KMS-11 (cell line): Measurements from ENCODE around the gene METTL21C.

Source experiments
- H2AFZ ChIP-seq: fragments of 200-600 bp; sonication (generic); 2 replicates; pipeline ENCODE4 v1.6.1; 2016; ENCODE audit warnings: antibody characterized with exemption, mixed run types, low read depth
- H3K27ac ChIP-seq: fragments of 200-600 bp; sonication (generic); 2 replicates; pipeline ENCODE4 v1.6.1; 2016; ENCODE audit warnings: mild to moderate bottlenecking, mixed run types
- H3K27me3 ChIP-seq: fragments of 200-600 bp; sonication (generic); 2 replicates; pipeline ENCODE4 v1.6.1; 2017; ENCODE audit warnings: mild to moderate bottlenecking, low read depth, mixed run types, moderate library complexity; ENCODE audit not compliant: insufficient read depth
- H3K36me3 ChIP-seq: fragments of 200-600 bp; sonication (generic); 2 replicates; pipeline ENCODE4 v1.6.1; 2017; ENCODE audit warnings: mild to moderate bottlenecking, mixed run types; ENCODE audit not compliant: insufficient read depth
- H3K4me1 ChIP-seq: fragments of 200-600 bp; sonication (generic); 2 replicates; pipeline ENCODE4 v1.6.1; 2016; ENCODE audit warnings: mild to moderate bottlenecking, low read depth, mixed run types; ENCODE audit not compliant: poor library complexity, severe bottlenecking
- H3K4me2 ChIP-seq: fragments of 200-600 bp; sonication (generic); 2 replicates; pipeline ENCODE4 v1.7.0; 2016; ENCODE audit warnings: mild to moderate bottlenecking, mixed run types
- H3K4me3 ChIP-seq: fragments of 200-600 bp; sonication (generic); IDR thresholded peaks from 2 replicates; pipeline ENCODE4 v1.6.1; 2017; ENCODE audit warnings: low read depth, low read length, mixed read lengths; ENCODE audit not compliant: insufficient read depth
- H3K79me2 ChIP-seq: fragments of 200-600 bp; sonication (generic); 2 replicates; pipeline ENCODE4 v1.6.1; 2016; ENCODE audit warnings: low read depth, mixed run types; ENCODE audit not compliant: insufficient read depth
- H3K9ac ChIP-seq: fragments of 200-600 bp; sonication (generic); 2 replicates; pipeline ENCODE4 v1.6.1; 2016; ENCODE audit warnings: mild to moderate bottlenecking, mixed run types
- H4K20me1 ChIP-seq: fragments of 200-600 bp; sonication (generic); 2 replicates; pipeline ENCODE4 v1.6.1; 2016; ENCODE audit warnings: mild to moderate bottlenecking, mixed run types; ENCODE audit not compliant: insufficient read depth
- TF ChIP-seq, protein P1 (sequence below): fragments of 200-600 bp; sonication (generic); conservative IDR thresholded peaks from 2 replicates; pipeline ENCODE4 v1.6.1; 2017; ENCODE audit warnings: low read depth, mild to moderate bottlenecking, antibody characterized with exemption, low read length, moderate library complexity, mixed read lengths

The METTL21C gene

DNA sequence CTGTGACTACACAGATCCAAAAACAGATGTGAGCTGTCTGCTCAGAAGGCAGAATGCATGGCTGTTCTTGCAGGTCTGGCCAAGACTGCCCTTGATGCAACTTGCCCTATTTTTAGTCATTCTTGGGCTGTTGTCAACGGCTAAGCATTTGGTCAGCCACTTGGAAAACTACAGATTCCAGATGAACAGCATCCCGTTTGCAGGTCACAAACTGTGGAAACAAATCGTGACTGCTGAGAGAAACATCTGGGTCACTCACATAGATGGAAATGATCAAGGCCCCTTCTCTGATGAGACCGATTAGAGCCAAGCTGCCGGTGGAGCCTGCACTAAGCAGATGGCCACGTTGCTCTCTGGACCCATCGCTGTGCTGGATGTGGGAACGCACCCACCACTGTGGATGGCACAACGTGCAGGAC is 15.4 kb upstream of the METTL21C start:
- Histone ChIP-seq H3K4me1 (no peaks in the 10 kb centered on the region), H3K4me3 (no peak overlapping the region), H3K36me3 (no peaks in the 10 kb centered on the region), H4K20me1 (no peaks in the 10 kb centered on the region), H3K27ac (no peak overlapping the region), H3K27me3 (no peaks in the 10 kb centered on the region), H3K9ac (no peak overlapping the region), H2AFZ (no peak overlapping the region), H3K79me2 (no peaks in the 10 kb centered on the region), H3K4me2 (no peak overlapping the region)
- TF ChIP-seq, protein P1, sequence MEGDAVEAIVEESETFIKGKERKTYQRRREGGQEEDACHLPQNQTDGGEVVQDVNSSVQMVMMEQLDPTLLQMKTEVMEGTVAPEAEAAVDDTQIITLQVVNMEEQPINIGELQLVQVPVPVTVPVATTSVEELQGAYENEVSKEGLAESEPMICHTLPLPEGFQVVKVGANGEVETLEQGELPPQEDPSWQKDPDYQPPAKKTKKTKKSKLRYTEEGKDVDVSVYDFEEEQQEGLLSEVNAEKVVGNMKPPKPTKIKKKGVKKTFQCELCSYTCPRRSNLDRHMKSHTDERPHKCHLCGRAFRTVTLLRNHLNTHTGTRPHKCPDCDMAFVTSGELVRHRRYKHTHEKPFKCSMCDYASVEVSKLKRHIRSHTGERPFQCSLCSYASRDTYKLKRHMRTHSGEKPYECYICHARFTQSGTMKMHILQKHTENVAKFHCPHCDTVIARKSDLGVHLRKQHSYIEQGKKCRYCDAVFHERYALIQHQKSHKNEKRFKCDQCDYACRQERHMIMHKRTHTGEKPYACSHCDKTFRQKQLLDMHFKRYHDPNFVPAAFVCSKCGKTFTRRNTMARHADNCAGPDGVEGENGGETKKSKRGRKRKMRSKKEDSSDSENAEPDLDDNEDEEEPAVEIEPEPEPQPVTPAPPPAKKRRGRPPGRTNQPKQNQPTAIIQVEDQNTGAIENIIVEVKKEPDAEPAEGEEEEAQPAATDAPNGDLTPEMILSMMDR = no peak

GRCh38 chr13:102709536-102709935 is 14.7 kb upstream of the METTL21C start:
- Histone ChIP-seq H3K9ac (no peak overlapping the region), H3K27ac (no peak overlapping the region), H4K20me1 (no peaks in the 10 kb centered on the region), H3K4me3 (no peak overlapping the region), H2AFZ (no peak overlapping the region), H3K4me1 (no peaks in the 10 kb centered on the region), H3K36me3 (no peaks in the 10 kb centered on the region), H3K4me2 (no peak overlapping the region), H3K79me2 (no peaks in the 10 kb centered on the region), H3K27me3 (no peaks in the 10 kb centered on the region)
- TF ChIP-seq, protein P1 = no peak

GRCh38 chr13:102708991-102709390 is 14.1 kb upstream of the METTL21C start:
- H4K20me1 ChIP-seq = no peaks in the 10 kb centered on the region
- no peaks in the 10 kb centered on the region for H3K27me3 ChIP-seq
- H3K4me3 ChIP-seq = no peak overlapping the region
- no peaks in the 10 kb centered on the region for H3K4me1 ChIP-seq
- H3K4me2 ChIP-seq = no peak overlapping the region
- H3K36me3 ChIP-seq = no peaks in the 10 kb centered on the region
- H3K27ac ChIP-seq = no peak overlapping the region
- no peak overlapping the region for H3K9ac ChIP-seq
- TF ChIP-seq, protein P1 = no peak
- no peak overlapping the region for H2AFZ ChIP-seq
- H3K79me2 ChIP-seq = no peaks in the 10 kb centered on the region

DNA sequence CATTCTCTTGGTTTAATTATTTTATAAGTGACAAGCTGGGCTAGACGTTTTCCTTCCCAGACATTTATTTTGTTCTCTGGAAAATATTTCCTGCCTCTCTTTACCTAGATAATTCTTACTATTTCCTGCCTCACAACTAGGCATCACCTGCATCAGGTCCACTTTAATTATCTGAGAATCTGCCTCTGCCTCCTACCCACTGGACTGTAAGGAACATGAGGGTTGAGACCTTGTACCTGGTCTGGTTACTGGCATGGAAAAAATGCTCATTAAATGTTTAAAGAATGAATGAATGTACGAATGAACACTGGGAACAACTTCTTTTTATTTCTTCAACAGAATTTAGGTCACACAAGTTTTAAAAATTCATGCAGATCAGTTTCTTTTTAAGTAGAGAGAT is 13.4 kb upstream of the METTL21C start:
- Histone ChIP-seq H3K9ac (no peak overlapping the region), H3K27me3 (no peaks in the 10 kb centered on the region), H3K4me1 (no peaks in the 10 kb centered on the region), H3K4me2 (no peak overlapping the region), H3K4me3 (no peak overlapping the region), H2AFZ (no peak overlapping the region), H3K79me2 (no peaks in the 10 kb centered on the region), H3K36me3 (no peaks in the 10 kb centered on the region), H3K27ac (no peak overlapping the region), H4K20me1 (no peaks in the 10 kb centered on the region)
- TF ChIP-seq, protein P1 = no peak
